Measurements from ENCODE around the gene RBM8A.
"Not testable (repeated sequence)": the region's sequence is repeated elsewhere in the genome, so short reads cannot be mapped to it uniquely, and the experiment has no call there.

Gene RBM8A

GRCh38 chr1:145956781-145957442 is 29.6 kb upstream of the RBM8A start:
- DNase-seq (ENCODE audit: low spot score), result no peak

GRCh38 chr1:145956361-145956760 is 29.1 kb upstream of the RBM8A start:
- DNase-seq (ENCODE audit: low spot score) (no peak), FAIRE-seq (no peak)

More at GRCh38 chr1:145956781-145957442, 29.6 kb upstream of the RBM8A start:
- no peak for FAIRE-seq

GRCh38 chr1:145955436-145955835 is 28.2 kb upstream of the RBM8A start:
- FAIRE-seq (no peak), DNase-seq (ENCODE audit: low spot score) (no peak)

- FAIRE-seq (no peak), DNase-seq (ENCODE audit: low spot score) (no peak)
These were observed 26.6 kb upstream of the RBM8A start for GRCh38 chr1:145953861-145954260.

GRCh38 chr1:145952903-145953302 is 25.6 kb upstream of the RBM8A start:
- FAIRE-seq (no peak), DNase-seq (ENCODE audit: low spot score) (no peak)

- no peak for FAIRE-seq
These were observed 24.2 kb upstream of the RBM8A start for GRCh38 chr1:145951526-145951925.

GRCh38 chr1:145949219-145949618 is 21.9 kb upstream of the RBM8A start:
- FAIRE-seq, result no peak
- DNase-seq (ENCODE audit: low spot score), result no peak

More at GRCh38 chr1:145951526-145951925, 24.2 kb upstream of the RBM8A start:
- no peak for DNase-seq (ENCODE audit: low spot score)

GRCh38 chr1:145947551-145947950 is 20.3 kb upstream of the RBM8A start:
- FAIRE-seq, result no peak

GRCh38 chr1:145946477-145946986 is 19.2 kb upstream of the RBM8A start:
- FAIRE-seq (no peak), DNase-seq (ENCODE audit: low spot score) (no peak)

More at GRCh38 chr1:145947551-145947950, 20.3 kb upstream of the RBM8A start:
- no peak for DNase-seq (ENCODE audit: low spot score)

GRCh38 chr1:145944532-145944931 is 17.2 kb upstream of the RBM8A start:
- FAIRE-seq (no peak), DNase-seq (ENCODE audit: low spot score) (no peak)

- DNase-seq (ENCODE audit: low spot score) (no peak), FAIRE-seq (no peak)
These were observed 15.6 kb upstream of the RBM8A start for GRCh38 chr1:145942871-145943270.

- DNase-seq (ENCODE audit: low spot score) (no peak), FAIRE-seq (no peak)
These were observed 15.1 kb upstream of the RBM8A start for GRCh38 chr1:145942405-145942804.

GRCh38 chr1:145937436-145937835 is 10.2 kb upstream of the RBM8A start:
- FAIRE-seq (no peak), DNase-seq (ENCODE audit: low spot score) (no peak)

GRCh38 chr1:145936247-145936646 is 9.0 kb upstream of the RBM8A start:
- no peak for DNase-seq (ENCODE audit: low spot score)
- FAIRE-seq, result no peak

GRCh38 chr1:145935708-145936107 is 8.4 kb upstream of the RBM8A start:
- FAIRE-seq (no peak), DNase-seq (ENCODE audit: low spot score) (no peak)

- FAIRE-seq; DNase-seq (ENCODE audit: low spot score): not testable (repeated sequence)
These were observed 5.3 kb upstream of the RBM8A start for GRCh38 chr1:145932522-145933009.

- no peak for DNase-seq (ENCODE audit: low spot score)
- FAIRE-seq, result no peak
These were observed 796 bp upstream of the RBM8A start for GRCh38 chr1:145927916-145928643.

GRCh38 chr1:145926686-145927062 is 610 bp downstream of the RBM8A start:
- DNase-seq (ENCODE audit: low spot score), result no peak
- FAIRE-seq, result no peak

- no peak for DNase-seq (ENCODE audit: low spot score)
- no peak for FAIRE-seq
These were observed 5.0 kb downstream of the RBM8A start for GRCh38 chr1:145922266-145922665.

GRCh38 chr1:145920297-145920696 is 7.0 kb downstream of the RBM8A start:
- FAIRE-seq, result not testable (repeated sequence)

GRCh38 chr1:145918992-145919939 is 8.0 kb downstream of the RBM8A start:
- DNase-seq (ENCODE audit: low spot score) (peak; percentile 25), FAIRE-seq (no peak)

More at GRCh38 chr1:145920297-145920696, 7.0 kb downstream of the RBM8A start:
- DNase-seq (ENCODE audit: low spot score), result not testable (repeated sequence)
